Sigmoid colon (tissue), 3 donors: ENCODE measurements around the gene NFIA.

Experiments
- CTCF ChIP-seq, 4 experiments: fragments of 450-650 bp in 3 of 4; fragments of 200-600 bp in 1 of 4; IDR thresholded peaks; one replicate each; pipeline ENCODE4 v1.5.1; 2016 to 2019; ENCODE audit warnings: antibody characterized with exemption in 4 of 4, mild to moderate bottlenecking in 3 of 4, moderate library complexity in 2 of 4
- POLR2A ChIP-seq, 2 donors: fragments of 450-650 bp; IDR thresholded peaks; one replicate each; pipeline ENCODE4 v1.6.1; 2016; ENCODE audit warnings: antibody characterized with exemption in 2 of 2, mild to moderate bottlenecking in 2 of 2, moderate library complexity in 2 of 2

- TF ChIP-seq CTCF (IDR thresholded peaks at IDR 0.05) (no peak), POLR2A (IDR thresholded peaks at IDR 0.05) (no peak)
These were observed 5.2 kb downstream of the NFIA start for GRCh38 chr1:61087571-61087970.
